ENCODE measurements around the gene RNF19B. TPM values are rescaled to one million over a fixed set of nuclear protein-coding genes. Genes with fewer than 3 reads are reported as not detected.

The RNF19B gene
- total and polyA plus RNA-seq, 2 of the 8 experiments (the other 6 are each of a cell fraction or from before 2014, with no cell fraction given), result 9.2 to 11.2 TPM

DNA sequence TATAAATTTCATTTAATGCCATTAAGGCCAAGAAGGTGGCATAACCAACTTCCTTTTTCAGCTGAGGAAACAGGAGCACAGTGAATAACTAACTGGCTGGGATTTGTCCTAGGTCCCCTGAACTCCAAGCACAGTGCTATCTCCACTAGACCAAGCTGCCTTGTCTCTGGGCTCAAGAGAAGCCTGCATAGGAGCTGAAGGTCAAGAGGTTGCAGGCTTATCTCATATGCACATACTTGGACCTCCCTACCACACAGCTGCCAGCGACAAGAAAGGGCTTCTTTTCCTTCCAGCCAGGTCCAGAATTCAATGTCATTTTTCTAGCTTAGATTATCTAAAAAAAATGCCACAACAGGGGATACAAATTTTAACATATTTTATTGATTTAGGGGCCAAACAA, 45.0 kb upstream of the RNF19B start:
- Histone ChIP-seq H2AK5ac (ENCODE audit: low read depth, low read length) (no peak overlapping the region), H3K9ac (replicated peaks in 1 of 4; ENCODE audit: extremely low read depth in 1 of 4, low read depth in 3 of 4, low read length in 3 of 4) (no peak overlapping the region), H3K36me3 (ENCODE audit: control insufficient read depth in 2 of 4, insufficient read depth in 4 of 4, low read length in 3 of 4) (peaks cover 31 to 61% (median 50%) of the 10 kb centered on the region in 4 experiments), H3K18ac (ENCODE audit: extremely low read depth, low read length) (no peak overlapping the region), H4K8ac (ENCODE audit: extremely low read depth, insufficient read depth, low read length) (no peak overlapping the region), H3K14ac (ENCODE audit: insufficient read length) (no peak overlapping the region), H4K5ac (ENCODE audit: insufficient read length, low read depth, low read length) (no peak overlapping the region), H3K79me1 (ENCODE audit: low read depth, low read length) (no peaks in the 10 kb centered on the region), H2BK15ac (ENCODE audit: low read length) (no peak overlapping the region), H3K4me3 (ENCODE audit: extremely low read depth in 1 of 4, insufficient read depth in 2 of 4, low read depth in 3 of 4, low read length in 4 of 4) (no peak overlapping the region), H4K20me1 (replicated peaks in 1 of 2; ENCODE audit: control insufficient read depth in 1 of 2, insufficient read depth in 2 of 2, low read length in 2 of 2) (peaks cover 0 to 7% of the 10 kb centered on the region in 2 experiments), H3K23me2 (ENCODE audit: low read depth, low read length) (no peaks in the 10 kb centered on the region), H2AFZ (ENCODE audit: low read length) (no peak overlapping the region), H3K56ac (replicated peaks; ENCODE audit: insufficient read length, low read depth, low read length) (no peak overlapping the region), H3K27me3 (replicated peaks in 1 of 4; ENCODE audit: control insufficient read depth in 3 of 4, extremely low read depth in 1 of 4, insufficient read depth in 3 of 4, low read length in 3 of 4) (no peaks in the 10 kb centered on the region), H3K4me2 (ENCODE audit: insufficient read depth in 1 of 2, low read depth in 2 of 2, low read length in 2 of 2) (no peak overlapping the region), H3K9me3 (ENCODE audit: insufficient read depth in 2 of 2, low read depth in 1 of 2, low read length in 1 of 2) (no peaks in the 10 kb centered on the region), H2BK120ac (replicated peaks; ENCODE audit: low read depth, low read length) (no peak overlapping the region), H3K4me1 (replicated peaks in 1 of 4; ENCODE audit: control insufficient read depth in 3 of 4, insufficient read depth in 4 of 4, low read length in 3 of 4) (peaks cover 0 to 4% (median 2%) of the 10 kb centered on the region in 4 experiments; a peak in 4 of 7 replicates), H2BK5ac (ENCODE audit: low read depth, low read length) (no peak overlapping the region), H2BK12ac (ENCODE audit: low read depth, low read length) (no peak overlapping the region), H3K4ac (replicated peaks; ENCODE audit: insufficient read length, low read depth, low read length) (no peak overlapping the region), H3K23ac (ENCODE audit: insufficient read length) (no peak overlapping the region), H3K27ac (ENCODE audit: low read depth, low read length) (no peak overlapping the region), H4K91ac (replicated peaks; ENCODE audit: insufficient read length, low read length) (no peak overlapping the region), H2BK20ac (ENCODE audit: low read length) (no peak overlapping the region), H3K79me2 (ENCODE audit: control insufficient read depth in 1 of 2, insufficient read depth in 2 of 2, low read length in 2 of 2) (no peaks in the 10 kb centered on the region)
- POLR2A ChIA-PET (ENCODE audit: partially characterized antibody), result interaction anchor here (1.2 to 1.8 kb wide), 4 partner anchors 8 to 59 kb away, joined by 3 to 6 read pairs (median 4); no protein-coding TSS in a partner anchor
- 50% methylated on average over 1 of the region's 1 CpG; no CpG with 5 or more reads in 1 of the 2 experiments for WGBS, 2 experiments (ENCODE audit: extremely low coverage in 1 of 2, insufficient coverage in 1 of 2, insufficient read length in 1 of 2, insufficient replicate concordance in 2 of 2, low coverage in 1 of 2, low lambda C conversion rate in 2 of 2, missing lambda C conversion rate in 1 of 2)
- FAIRE-seq, result no peak
- CTCF ChIA-PET (ENCODE audit: partially characterized antibody), result interaction anchor here (1.0 to 6.6 kb wide), 7 partner anchors 9 to 76 kb away, joined by 3 to 64 read pairs (median 8); no protein-coding TSS in a partner anchor
- DNase-seq (ENCODE audit: low read depth in 1 of 2, low spot score in 2 of 2), result no peak
- TF ChIP-seq TCF12 (IDR thresholded peaks at IDR 0.05; ENCODE audit: low read depth, low read length) (no peak), BRCA1 (IDR thresholded peaks at IDR 0.05; ENCODE audit: low read depth, low read length) (no peak), SAP30 (IDR thresholded peaks at IDR 0.05; ENCODE audit: insufficient read depth, insufficient replicate concordance, low read length) (no peak), KDM4A (IDR thresholded peaks at IDR 0.05; ENCODE audit: low read depth, low read length, severe bottlenecking) (no peak), RAD21 (IDR thresholded peaks at IDR 0.05 in 1 of 2, conservative IDR thresholded peaks at IDR 0.05 in 1 of 2; ENCODE audit: low read depth in 2 of 2, low read length in 2 of 2) (no peak), MAX (IDR thresholded peaks at IDR 0.05) (no peak), ZNF274 (IDR thresholded peaks at IDR 0.05; ENCODE audit: borderline replicate concordance, extremely low read depth, low read length) (no peak), BCL11A (IDR thresholded peaks at IDR 0.05; ENCODE audit: low read depth in 2 of 2, low read length in 2 of 2) (no peak), CBX5 (IDR thresholded peaks at IDR 0.05; ENCODE audit: low read depth, low read length) (no peak), TAF7 (optimal IDR thresholded peaks at IDR 0.05; ENCODE audit: borderline replicate concordance, low read depth, low read length) (no peak), RBBP5 (IDR thresholded peaks at IDR 0.05; ENCODE audit: borderline replicate concordance, low read depth, low read length) (no peak)
- TF ChIP-seq, protein P1, sequence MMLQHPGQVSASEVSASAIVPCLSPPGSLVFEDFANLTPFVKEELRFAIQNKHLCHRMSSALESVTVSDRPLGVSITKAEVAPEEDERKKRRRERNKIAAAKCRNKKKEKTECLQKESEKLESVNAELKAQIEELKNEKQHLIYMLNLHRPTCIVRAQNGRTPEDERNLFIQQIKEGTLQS (IDR thresholded peaks at IDR 0.05; ENCODE audit: insufficient read depth, low read depth, low read length), result no peak
